Activated CD4-positive, CD25-positive, alpha-beta regulatory T cell treated with anti-CD3 and anti-CD28 coated beads, Interleukin-2, amount 50 U/mL, for 72 hours (primary cell): ENCODE data around the gene DYDC1.
"Not testable (repeated sequence)": the region's sequence is repeated elsewhere in the genome, so short reads cannot be mapped to it uniquely, and the experiment has no call there.

Experiments
- DNase-seq: peaks from one replicate; pipeline ENCODE4 v3.0.0; 2021

Gene DYDC1

DNA sequence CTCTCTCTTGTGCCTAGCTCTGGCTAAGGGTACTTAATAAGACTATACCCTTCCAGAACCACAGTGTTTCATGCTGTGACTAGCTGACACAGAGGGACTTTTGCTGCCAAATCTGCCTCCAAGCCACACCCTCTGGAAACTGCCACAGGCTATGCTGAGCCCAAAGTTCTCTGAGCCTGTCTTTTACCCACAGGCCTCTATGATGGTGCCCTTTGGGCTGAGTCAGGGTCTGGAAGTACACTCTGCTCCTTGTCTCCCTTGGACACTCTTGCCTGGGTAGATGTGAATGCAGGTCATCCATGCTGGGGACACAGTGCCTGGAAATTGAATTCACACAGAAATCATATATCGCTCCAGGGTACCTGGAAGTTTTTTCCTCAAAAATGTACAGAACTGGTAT lies 22.6 kb downstream of the DYDC1 start:
- DNase-seq, result no peak

DNA sequence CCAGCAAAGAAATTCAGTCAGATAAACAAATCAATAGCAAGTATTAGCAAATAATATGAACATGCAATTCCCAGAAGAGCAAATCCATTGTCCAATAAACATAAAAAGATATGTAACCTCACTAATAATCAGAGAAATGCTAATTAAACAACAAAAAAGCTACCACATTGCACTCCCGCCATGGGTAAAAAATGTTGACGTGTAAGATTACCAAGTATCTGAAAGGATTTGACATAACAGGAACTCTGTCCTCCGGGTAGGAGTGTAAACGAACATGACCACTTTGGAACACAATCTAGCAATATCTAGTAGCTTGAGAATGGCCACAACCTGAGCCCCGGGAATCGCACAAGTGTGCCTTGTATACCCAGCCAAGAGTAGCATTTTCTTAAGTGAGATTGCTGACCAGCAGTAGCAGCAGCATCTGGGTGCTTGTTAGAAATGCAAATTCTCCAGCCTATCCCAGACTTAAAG lies 31.6 kb downstream of the DYDC1 start:
- no peak for DNase-seq

DNA sequence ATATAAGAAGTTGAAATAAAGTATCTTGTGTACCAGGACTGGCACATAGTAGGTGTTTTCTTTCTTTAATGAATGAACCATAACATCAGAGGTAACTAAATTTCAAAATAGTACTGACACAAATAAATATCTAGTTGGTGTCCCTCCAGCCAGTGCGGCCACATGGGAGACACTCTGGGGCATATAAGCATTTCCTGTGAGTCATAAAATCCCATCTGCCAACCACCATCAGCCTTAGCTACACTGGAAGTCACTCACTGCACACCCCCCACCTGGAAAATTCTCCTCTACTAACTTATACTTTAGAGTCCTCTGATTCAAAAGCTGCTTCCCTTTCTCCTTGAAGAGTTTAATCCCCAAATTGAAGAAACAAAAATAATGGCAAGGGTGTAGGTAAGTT lies 32.5 kb downstream of the DYDC1 start:
- no peak for DNase-seq

DNA sequence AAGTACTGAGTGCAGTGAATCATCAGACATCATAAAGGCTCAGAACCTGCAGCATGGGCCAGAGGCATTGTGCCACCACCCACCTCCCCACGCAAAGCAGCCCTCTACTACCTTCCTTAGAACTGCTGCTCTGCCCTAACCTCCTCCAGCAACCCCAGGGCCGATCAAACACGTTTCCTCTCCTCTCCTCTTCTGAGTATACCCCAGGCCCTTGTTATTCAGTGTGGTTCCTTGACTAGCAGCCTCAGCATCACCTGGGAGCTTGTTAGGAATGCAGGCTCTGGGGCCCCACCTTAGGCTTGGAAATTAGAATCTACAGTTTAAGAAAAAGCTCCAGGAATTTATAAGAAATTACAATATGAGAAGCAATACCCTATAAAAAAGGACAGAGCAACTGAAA lies 33.2 kb downstream of the DYDC1 start:
- no peak for DNase-seq

DNA sequence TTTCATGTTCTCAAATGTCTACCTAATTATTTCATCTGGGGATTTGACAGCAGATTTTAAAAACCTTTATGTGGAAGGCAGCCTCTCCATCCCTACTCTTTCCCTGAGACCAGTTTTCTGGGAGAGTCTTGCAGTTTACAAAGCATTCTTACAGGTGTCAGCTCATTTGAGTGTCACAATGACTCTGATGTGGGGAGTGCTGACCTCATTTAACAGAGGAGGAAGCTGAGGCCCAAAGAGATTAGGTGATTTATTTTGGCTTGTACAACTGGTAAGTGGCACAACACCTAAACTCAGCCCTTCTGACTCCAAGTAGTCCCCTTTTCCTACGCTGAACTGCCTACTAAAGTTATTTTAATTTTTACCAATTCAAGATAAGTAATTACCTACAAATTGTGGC lies 33.8 kb downstream of the DYDC1 start:
- no peak for DNase-seq

DNA sequence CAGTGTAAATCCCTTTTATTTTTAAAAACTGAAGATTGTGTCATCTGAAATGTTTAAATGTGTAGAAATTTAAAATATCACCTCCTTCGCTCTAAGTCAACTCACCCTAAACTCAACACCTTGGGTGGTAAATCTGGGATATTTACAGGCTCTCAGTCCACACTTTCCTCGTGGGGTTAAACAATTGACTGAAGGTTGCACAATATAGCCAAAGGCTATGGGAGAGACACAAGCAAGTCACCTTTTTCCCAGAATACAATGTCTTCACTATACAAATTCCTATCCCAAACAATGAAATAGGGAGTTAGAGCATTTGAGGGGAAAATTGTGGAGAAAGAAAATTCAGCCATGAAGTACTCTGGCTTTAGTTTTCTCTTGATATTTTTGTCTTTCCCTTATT lies 34.4 kb downstream of the DYDC1 start:
- no peak for DNase-seq

DNA sequence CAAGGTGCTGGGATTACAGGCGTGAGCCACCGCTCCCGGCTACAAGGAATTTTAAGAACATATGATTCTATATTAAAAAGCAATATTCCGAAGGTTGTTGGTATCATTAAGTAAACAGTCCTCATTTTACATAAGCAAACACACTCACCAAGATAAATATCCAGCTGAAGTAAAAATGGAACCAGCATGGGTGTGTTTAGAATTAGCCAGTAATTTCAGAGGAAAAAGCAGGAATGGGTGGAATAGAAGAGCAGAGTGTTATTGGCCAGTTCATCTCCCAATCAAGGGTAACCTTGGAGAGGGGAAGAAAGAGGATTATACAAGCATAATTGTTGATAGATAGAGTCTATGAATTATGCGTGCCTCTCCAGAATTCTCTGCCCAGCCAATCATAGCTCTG lies 35.4 kb downstream of the DYDC1 start:
- no peak for DNase-seq

DNA sequence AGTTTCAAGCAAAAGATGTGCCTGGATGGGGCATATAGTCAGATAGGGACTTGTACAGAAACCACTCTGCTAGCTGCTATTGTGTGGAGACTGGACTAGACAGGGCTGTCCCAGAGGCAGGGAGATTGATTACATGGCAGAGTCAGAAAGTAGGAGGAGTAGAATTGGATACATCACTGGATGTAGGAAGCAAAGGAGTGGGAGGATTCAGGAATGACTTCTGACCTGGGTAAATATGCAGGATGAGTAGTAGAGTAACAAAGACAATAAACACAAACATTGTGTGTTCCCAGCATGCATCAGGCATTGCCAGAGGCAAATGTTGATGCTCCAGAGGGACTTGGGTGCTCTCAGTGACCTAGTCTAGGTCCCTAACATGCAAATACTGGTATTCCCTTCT lies 36.2 kb downstream of the DYDC1 start:
- DNase-seq, result no peak

DNA sequence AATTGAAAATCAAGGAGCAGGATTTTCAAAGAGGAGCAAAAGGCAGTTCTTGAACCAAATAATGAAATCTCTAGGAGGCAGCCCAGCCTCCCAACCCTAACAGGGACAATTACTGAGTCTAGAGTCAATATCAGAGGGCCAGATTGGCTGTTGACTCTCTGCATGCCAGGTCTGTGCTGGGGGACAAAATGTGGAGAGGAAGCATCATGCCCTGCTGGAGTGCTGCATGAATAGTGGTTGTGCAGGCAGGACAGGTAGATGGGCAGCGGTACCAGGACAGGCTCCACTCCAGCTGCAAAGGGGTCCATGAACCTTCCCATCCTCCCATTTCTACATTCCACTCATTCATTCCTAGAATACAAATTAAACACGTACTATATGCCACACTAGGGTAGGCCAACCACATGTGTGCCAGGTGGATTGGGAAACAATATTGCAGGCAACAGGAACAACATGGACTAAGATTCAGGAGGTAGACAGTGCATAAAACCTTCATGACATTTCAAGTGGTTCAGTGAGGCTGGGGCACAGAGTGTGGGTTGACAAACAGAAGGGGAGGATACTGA lies 36.7 kb downstream of the DYDC1 start:
- no peak for DNase-seq

DNA sequence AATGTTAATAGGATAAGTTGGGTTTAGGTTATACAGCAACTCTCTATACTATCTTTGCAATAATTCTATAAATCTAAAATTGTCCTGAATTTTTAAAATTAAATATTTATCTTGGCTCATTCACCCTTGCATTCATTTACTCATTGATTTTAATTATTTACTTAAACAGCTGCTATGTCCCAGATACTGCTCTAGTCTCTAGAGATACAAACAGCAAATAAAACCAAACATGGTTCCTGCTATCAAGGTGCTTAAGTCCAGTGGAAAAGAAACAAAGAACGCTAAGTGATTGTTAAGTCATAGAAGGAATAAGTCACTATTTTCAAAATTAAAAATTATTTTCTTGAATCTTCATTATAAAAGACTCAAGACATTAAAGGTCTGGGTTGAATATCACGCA lies 37.2 kb downstream of the DYDC1 start:
- DNase-seq, result no peak

DNA sequence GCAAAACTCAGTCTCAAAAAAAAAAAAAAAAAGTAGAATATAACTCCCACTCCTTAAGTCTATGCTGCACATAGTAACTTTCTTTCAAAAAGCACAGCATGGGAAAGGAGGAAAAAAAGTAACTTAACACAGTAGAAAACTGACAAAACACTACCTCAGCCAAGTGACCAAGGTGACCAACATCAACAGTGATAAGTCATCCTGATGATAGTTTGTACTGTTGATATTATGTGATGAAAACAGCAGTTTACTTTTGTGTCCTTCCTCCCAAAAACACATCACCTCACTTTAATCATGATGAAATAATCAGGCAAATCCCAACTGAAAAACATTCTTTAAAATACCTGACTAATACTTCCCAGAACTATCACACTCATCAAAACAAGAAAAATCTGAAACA lies 37.8 kb downstream of the DYDC1 start:
- DNase-seq, result no peak

DNA sequence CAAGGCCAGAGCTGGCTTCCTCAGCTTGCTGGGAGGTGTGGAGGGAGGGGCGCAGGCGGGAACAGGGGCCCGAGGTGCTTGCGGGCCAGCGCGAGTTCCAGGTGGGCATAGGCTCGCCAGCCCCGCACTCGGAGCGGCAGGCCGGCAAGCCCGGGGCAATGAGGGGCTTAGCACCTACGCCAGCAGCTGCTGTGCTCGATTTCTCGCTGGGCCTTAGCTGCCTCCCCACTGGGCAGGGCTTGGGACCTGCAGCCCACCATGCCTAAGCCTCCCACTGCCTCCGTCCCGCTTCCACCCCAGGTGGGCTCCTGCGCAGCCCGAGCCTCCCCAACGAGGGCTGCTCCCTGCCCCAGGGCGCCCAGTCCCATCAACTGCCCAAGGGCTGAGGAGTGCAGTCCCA lies 41.2 kb downstream of the DYDC1 start:
- no peak for DNase-seq

DNA sequence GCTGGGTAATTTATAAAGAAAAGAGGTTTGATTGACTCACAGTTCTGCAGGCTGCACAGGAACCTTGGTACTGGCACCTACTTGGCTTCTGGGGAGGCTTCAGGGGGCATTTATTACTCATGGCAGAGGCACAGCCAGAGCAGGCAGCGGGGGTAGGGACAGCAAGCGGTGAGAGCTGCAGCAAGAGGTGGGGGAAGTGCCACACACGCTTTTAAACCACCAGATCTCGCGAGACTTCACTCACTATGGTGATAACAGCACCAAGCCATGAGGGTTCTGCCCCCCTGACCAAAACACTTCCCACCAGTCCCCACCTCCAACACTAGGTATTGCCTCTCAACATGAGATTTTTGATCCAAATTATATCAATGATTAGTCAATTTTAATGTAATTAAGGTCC lies 43.0 kb downstream of the DYDC1 start:
- no peak for DNase-seq

DNA sequence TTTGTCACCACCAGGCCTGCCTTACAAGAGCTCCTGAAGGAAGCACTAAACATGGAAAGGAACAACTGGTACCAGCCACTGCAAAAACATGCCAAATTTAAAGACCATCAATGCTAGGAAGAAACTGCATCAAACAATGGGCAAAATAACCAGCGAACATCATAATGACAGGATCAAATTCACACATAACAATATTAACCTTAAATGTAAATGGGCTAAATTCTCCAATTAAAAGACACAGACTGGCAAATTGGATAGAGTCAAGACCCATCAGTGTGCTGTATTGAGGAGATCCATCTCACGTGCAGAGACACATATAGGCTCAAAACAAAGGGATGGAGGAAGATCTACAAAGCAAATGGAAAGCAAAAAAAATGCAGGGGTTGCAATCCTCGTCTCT lies 50.6 kb downstream of the DYDC1 start:
- not testable (repeated sequence) for DNase-seq

DNA sequence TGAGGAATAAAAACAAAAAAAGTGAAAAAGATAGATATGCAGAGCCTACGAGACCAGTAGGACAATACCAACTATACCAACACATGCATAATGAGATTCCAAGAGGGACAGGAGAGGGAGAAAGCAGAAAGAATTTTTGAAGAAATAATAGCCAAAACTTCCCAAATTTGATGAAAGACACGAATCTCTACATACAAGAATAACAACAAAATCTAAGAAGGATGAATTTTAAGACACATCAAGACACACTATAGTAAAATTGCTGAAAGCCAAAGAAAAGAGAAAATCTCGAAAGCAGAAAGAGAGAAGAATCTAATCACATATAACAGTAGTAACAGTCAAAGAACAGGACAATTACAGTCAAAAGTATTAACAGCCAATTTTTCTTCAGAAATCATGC lies 59.6 kb downstream of the DYDC1 start:
- no peak for DNase-seq

DNA sequence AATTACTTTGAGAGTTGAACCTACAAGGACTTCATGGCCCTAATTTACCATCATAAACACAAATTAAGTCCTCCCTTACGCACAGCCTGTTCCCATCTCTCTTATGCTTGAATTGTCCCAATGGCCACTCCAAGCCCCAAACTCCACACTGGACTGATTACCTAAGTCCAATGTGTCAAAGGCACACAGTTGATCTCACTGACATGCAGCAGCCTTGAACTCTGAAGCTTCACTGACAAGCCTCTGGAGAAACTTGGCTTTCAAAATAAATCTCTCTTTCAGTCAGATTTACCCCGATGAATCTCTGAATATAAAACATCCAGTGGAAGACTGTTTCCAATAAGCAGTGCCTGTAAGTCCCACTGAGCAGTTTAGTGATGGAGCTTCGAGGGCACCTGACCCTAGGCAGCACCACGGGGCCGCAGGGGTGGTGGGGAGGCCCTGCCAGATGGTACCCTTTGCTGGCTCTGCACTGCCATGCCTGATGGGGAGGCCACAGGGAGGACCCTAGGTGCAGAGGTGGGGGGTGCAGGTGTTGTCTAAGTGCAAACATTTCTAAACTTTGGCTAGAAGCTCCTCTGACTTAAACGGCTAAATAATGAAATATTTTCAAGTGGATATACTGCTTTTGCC lies 63.8 kb downstream of the DYDC1 start:
- no peak for DNase-seq

DNA sequence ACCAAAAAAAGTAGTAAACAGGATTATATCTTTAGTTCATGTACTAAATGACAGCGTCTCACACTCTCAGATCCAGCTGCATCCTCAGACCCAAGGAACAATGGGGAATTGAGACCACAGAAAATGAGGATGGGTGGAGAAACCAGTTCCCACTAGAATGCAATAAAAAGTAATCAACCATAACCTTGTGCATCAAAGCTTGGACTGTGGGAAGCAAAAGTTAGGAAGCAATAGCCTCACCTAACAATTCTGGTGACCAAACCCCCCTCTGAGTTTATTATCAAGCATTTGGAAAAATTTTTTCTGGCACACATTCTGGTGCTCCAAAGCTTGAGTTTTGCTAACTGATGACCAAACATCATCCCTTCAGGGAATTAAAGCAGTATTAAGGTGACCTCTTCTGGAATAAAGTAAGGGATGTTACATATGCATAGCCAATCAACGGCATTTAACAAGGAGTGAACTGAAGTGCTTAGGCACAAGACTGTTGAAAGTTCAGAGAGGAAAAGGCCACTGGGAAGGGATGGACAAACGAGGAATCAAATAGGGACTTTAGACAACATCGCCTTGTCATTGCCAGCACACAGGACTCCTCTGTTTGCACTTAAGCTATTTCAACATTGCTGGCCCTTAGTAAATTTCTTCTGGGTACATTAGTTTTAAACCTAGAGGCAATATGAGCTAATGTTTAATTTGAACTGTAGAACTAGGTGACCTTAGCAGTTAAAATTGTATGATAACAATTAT lies 65.9 kb downstream of the DYDC1 start:
- no peak for DNase-seq

DNA sequence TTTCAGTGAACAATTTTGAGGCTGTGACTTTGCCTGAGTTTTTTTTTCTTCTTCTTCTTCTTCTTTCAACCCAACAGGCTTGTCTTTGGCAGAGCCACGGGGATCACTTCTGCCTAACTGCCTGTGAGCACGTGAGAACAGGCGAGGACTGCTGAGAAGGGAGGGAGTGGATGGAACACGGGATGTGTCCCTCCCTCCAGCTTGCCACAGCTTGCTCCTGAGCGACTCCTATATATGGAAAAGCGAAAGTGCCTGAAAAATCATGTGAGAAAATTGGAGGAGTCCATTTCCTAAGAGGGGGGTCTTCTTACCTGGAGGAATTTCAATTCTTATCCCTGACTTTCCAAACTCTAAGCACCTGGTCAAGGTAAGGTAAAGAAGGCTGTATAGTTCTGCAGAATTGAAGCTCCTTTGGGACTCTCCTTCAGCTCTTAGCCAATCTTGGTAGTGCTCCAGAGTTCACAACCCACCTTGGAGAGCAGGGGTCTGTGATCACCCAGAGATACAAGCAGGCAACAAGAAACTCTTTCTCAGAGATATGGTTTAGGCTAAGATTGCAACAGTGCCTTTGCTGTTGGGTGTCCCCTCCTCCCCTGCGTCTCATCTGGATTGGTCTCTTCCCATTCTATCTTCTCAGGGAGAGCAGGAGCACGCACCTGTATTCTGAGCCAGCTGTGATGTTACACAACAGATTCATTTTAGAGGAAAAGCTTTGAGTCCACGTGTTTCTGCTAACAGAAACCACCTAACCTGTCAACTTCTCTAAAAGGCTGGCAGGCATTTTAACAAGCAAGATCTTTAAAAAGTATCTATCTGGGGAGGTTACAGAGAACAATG lies 66.9 kb downstream of the DYDC1 start, which contains the start of gene MAT1A:
TSS of gene MAT1A (minus strand) at position 208 of the 837 bp plus-strand sequence. CDS start 235 bp downstream, outside the sequence.
- no peak for DNase-seq

DNA sequence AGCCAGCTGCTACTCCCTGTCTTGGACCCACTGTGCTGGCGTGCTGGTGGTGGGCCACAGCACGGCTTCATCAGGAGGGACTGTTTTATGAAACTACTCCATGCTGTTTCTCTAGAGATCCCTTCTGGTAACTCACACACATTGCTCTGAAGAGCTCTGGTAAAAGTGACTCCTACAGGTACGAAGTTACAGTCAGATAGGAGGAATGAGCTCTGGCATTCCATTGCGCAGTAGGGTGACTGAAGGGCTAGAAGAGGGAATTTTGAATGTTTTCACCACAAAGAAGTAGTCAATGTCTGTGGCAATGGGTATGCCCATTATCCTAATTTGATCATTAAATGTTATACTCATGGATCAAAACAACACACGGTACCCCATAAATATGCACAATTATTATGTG lies 67.7 kb downstream of the DYDC1 start:
- DNase-seq, result no peak
